Spleen (tissue), 7 donors: ENCODE data around the gene DCBLD2.
A peak's percentile ranks its signal among the peaks of the same experiment; 100 is the strongest.

Source experiments
- CTCF ChIP-seq, 11 experiments: fragments of 200-600 bp in 7 of 11; fragments of 450-650 bp in 4 of 11; sonication (generic) in 4 of 11; IDR thresholded peaks in 8 of 11; conservative IDR thresholded peaks in 3 of 11; 1 replicate in 7 of 11; 2 replicates in 4 of 11; pipeline versions ENCODE4 v1.4.0 to v1.8.0; 2016 to 2021; ENCODE audit warnings: antibody characterized with exemption in 11 of 11, inconsistent platforms in 4 of 11, mild to moderate bottlenecking in 1 of 11
- POLR2A ChIP-seq, 3 donors: fragments of 450-650 bp; IDR thresholded peaks; one replicate each; pipeline ENCODE4 v1.5.1; 2017; ENCODE audit warnings: antibody characterized with exemption in 3 of 3, mild to moderate bottlenecking in 1 of 3
- POLR2AphosphoS5 ChIP-seq, 3 donors: sonication (generic); formaldehyde crosslinking; IDR thresholded peaks; one replicate each; pipeline ENCODE4 v1.5.1; 2017; ENCODE audit warnings: antibody characterized with exemption in 3 of 3
- donor health status: DM: no; HTN: no; CAD: no; lungs with moderate emphysema.
- donor health status: DM: no; HTN: no; CAD: no.
- donor health status: DM: no; HTN: no; CAD: no.

DNA sequence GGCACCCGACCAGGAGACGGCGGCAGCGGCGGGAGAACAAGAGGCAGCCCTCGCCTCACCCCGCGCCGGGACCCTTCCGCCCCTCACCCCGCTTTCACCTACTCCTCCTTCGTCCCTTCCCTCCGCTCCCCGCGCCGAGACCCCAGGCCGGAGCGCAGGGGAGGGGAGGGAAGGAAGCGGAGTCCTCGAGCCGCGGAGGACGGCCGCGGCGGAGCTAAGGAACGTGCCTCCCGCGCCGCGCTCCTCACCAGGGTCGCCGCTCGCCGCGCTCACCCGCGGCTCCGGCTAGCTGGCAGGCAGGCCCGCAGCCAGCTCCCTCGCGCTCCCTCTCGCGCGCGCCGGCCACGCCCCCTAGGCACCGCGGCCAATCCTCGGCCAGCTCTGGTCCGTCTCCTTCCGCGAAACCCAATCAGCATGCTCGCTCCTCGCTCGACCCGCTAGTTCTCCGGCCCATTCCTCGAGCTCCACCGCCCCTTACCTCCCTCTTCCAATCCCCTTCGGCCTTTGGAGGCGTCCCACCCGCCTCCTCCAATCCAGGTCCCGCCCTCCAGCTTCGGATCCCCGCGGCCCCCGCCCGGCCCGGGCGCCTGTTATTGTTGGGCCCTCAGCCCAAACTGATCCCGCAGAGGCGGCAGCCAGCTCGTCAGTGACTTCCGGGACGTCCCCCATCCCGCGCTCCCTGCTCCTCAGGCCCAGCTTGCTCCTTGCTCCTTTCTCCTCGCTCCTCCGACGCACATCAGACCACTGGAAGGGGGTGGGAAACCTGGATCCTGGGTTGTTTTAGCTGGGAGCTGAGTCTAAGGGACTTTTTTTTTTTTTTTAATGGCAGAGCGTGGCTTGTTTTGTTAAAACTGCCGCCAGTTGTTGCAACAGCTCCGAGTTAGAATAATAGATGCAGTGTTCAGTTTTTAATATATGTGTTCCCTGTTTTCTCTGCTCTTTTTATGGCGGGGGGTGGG, at the start of gene DCBLD2:
- TF ChIP-seq CTCF (IDR thresholded peaks at IDR 0.05 in 8 of 11, conservative IDR thresholded peaks at IDR 0.05 in 3 of 11) (no peak), POLR2AphosphoS5 (IDR thresholded peaks at IDR 0.05) (peak; percentile 66 to 89 (median 86)), POLR2A (IDR thresholded peaks at IDR 0.05) (peak in 1 of 3 donors; percentile 58)
